GM18526 (cell line): ENCODE results near the gene TMEM178B.

Source experiments
- POLR2A ChIP-seq: IDR thresholded peaks from 3 replicates; pipeline ENCODE4 v1.6.1; 2011; ENCODE audit not compliant: insufficient read length; ENCODE audit errors: extremely low read depth

The TMEM178B gene

DNA sequence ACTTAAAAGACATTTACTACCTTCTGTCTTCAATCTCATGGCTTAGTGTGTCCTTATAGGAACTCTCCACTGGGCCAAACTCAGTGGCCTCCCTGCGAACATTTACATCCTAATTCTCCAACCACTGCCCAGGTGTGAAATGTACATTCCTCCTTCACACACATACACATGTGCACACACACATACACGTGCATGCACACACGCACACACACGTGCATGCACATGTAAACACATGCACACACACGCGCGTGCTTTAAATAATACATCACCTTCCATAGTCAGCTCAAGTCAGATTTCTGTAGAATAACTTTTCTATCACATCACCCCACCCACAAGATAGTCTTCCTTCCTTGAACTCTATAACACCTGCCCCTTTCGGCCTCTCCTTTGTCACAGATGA is 216.5 kb downstream of the TMEM178B start:
- no peak for TF ChIP-seq POLR2A

DNA sequence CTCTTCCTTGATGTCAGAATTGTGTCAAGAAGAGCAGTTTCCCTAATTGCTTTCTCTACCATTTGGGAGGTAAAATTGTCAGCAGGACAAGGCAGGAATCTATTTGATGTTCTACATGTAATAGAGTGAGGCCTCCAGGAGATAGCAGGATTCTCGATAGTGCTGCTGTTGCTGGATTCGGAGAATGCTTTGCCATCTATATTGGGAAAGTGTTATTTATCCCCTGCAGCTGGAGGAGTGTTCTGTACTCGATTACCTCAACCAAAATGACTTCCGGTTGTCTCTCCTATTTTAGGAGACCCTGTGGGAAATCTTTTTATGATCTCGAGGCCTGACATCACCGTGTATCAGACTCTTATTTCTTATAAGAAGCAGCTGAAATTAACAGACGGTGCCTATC is 217.1 kb downstream of the TMEM178B start:
- TF ChIP-seq POLR2A = no peak

DNA sequence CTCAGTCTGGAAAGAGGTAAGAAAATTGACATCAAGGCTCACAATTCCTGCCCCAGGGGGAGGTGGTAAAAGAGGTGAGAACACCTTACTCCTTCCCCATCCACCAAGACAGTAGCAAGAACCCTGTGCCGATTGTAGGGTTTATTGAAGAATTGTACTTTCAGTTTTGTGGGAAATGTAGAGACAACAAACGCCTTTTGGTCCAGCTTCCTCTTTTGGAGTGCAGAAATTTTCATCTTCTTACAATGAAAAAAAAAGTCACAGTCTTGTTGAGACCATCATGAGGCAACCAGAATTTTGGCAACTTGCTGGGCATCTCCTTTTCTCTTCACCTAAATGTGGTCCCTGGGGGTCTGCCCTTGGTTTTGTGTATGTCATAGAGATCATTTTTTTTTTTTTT is 217.7 kb downstream of the TMEM178B start:
- no peak for TF ChIP-seq POLR2A

DNA sequence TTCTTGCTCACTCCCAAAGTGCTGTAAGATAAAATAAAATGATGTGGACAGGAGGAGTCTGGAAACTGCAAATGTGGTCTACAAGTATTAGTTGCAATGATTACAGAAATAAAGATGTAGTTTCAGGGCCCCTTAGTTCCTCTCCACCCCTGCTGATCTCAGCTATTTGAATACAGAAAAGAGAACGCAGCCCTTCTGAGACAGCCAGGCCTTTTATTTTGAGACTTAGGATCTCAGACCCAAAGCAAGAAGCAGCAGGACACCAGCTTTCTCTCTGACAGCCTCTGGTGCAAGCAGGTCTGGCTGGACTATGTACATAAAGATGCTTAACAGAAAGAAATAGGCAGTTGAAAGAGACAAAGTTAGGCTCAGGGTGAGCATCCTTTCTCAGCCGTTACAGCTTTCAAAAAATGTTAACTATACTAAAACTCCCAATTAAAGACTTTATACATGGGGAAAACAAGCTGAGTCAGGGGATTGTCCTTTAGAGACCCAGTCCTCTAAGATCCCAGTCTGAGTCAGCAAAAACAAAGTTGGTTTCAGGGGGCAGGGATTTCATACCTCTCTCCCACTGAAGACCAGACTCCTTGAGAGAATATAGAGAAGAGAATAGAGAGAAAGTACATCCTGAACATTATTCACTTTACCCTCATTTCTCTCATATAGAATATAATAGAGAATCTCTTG is 220.4 kb downstream of the TMEM178B start:
- no peak for TF ChIP-seq POLR2A

DNA sequence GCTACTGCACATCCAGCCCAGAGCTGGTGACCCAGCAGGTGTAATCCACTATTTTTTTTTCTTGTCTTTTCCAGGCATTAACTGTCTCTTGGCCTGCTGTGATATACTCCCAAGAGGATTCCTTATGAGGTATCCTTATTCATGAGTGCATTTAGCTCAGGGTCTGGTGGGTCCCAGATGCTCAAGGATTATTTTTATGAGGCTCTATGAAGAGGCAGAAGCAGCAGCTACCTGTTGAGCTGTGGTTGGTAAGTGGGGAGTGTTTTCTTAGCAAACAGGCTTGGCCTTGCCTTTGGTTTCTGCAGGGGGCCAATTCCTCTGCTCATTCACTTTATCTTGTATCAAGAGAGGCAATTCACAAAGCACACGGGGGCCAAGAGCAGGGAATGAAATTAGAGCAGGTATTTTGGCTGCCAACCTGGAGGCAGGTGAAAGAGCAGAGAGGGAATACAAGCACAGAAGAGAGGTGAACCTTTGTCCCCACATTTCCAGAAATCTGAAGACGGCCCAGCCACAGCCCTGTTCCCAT is 221.6 kb downstream of the TMEM178B start:
- TF ChIP-seq POLR2A = no peak

DNA sequence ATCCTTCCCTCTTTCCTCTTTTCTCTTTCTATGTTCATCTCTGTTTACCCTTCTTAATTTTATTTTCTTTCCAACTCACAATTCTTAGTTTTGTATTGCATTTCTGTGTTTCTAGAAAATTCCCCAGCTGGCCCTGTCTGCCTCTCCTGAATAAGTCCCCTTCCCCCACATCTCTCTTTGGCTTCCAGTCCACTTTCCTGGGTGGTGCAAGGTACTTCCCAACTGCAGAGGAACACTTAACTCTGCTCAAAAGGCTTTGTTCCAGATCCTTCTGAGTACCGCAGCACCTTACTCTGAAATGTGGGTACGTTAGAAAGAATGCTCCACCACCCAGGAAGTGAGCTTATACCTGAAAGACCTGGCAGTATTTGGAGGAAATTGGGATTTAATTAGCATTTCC is 227.0 kb downstream of the TMEM178B start:
- TF ChIP-seq POLR2A = no peak

DNA sequence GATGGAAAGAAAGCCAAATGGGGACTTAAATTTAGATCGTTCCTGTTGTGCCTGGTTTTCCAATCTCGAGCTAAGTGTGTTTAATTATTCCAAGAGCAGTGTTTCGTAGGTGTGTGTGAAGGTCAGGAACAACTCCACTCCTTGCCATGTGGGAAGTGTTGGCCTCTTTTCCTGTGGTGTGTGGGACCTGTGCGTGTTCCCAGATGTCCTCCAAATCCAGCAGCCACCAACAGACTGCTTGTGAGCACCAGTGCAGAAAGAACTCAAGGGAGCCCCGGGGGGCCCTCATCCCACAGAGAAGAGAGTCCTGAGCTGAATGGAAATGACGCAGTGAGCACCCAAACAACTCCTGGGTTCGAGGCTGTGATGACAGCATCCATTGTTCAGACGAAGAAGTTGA is 227.7 kb downstream of the TMEM178B start:
- no peak for TF ChIP-seq POLR2A

DNA sequence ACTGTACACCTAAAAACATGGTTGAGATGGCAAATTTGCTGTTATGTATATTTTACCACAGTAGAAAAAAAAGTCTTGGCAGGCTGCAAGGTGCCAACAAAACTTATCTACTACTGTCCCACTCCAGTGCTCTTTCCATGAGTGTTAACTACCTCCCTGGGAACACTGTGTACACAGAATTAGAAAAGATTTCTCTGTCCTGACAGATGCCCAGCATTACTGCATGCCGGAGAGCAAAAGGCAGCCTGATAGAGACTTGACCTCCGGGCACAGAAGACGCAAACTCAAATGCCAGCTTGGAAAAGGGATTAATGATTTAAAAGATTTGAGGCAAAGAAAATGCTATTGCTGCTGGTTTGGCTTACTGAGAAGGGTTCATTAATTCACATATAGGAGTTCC is 228.8 kb downstream of the TMEM178B start:
- no peak for TF ChIP-seq POLR2A

DNA sequence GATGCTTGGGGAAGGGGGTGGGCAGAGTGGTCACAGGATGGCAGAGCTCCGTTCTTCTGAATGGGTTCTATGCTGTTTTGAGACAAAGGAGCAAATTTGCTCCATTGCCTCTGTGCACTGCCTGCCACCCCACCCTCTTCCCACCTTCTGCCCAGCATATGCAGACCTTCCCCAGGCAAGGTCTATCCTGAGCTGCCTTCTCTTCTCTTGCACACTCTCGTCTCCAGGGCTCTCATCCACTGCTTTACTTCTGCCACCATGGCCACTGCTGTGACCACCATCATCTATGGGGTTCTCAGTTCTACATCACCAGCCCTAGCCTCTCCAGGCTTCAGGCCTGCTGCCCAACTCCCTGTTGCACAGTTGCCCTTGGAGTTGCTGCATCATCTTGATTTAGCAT is 230.4 kb downstream of the TMEM178B start:
- no peak for TF ChIP-seq POLR2A

DNA sequence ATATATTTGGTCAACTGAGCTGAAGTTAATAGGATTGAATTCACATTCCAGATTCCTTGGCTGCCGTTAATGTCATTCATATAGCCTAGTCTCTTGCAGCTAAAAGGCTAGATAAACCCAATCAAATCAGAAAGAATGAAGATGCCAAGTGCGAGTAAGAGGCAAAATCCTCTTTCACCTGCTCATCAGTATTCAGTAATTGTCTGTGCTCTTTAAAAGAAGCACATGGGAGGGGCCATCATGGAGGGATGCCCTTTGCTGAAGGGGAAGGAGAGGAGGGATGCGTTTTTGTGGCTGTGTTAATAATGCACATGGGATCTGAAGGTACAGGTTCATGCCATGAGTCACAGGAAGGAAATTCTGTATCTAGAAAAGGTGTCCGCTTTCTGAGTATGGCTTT is 232.2 kb downstream of the TMEM178B start:
- TF ChIP-seq POLR2A = no peak

DNA sequence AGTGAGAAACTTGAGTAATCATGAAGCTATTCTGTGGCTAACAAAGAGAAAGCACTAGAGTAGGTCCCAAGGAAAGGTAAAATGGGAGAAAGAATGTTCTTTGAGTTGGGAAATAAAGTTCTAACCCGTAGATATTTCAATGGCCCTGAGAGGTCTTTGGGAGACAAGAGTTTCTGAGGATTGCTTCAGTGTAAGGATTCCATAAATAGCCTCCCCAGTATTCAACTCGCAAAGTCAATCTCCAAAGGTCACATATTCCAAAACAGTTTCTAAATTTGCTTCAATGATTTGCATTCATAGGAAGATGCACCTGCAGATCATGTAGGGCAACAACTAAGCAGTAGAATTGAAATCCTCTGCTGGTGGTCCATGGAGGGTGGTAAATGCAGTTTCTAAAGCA is 238.5 kb downstream of the TMEM178B start:
- TF ChIP-seq POLR2A = no peak

DNA sequence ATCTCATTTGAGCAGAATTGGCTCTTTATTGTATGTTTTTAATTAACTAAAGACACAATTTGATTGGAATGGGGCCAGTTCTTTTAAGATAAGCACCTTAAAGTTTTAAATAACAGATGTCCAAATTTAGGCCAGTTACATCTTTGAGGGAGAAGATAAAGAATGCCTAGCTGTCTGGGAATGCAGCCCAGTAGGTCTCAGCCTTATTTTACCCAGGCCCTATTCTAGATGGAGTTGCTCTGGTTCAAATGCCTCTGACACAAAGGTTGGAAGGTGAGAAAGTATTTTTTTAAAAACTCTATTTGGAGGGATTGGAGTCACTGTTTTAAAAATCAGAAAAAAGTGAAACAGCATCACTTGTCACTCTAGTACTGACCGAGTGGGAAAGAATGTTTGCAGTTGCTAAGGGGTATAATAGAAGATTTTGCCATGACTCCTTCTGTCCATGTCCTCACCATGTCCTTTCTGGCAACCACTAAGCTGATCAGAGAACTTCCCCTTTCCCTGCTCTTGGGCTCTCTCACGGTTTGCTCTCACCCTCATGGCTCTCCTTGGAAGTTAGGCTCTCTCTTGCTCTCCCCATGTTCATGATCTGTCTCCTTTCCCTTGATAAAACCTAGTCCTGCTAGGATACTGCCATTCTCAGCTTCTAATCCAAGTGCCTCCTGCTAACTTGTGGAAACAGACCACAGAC is 239.1 kb downstream of the TMEM178B start:
- no peak for TF ChIP-seq POLR2A

DNA sequence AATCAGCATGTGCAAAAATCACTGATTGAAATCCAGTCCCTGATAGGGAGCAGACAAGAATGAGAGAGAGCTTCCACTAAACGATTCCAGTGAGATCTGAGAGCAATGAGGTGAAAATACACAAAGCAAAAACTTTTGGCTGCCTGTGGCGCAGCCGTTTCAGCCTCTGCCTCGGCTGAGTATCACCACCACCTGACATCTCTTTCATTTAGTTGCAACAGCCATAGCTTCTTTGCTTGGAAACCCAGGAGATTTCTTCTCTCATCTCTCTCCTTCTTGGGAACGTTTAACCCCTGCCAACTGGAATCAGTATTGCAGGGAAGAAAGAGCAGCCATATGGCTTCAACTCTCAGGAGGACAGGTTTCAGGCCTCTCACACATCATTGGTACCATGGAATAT is 240.0 kb downstream of the TMEM178B start:
- no peak for TF ChIP-seq POLR2A

DNA sequence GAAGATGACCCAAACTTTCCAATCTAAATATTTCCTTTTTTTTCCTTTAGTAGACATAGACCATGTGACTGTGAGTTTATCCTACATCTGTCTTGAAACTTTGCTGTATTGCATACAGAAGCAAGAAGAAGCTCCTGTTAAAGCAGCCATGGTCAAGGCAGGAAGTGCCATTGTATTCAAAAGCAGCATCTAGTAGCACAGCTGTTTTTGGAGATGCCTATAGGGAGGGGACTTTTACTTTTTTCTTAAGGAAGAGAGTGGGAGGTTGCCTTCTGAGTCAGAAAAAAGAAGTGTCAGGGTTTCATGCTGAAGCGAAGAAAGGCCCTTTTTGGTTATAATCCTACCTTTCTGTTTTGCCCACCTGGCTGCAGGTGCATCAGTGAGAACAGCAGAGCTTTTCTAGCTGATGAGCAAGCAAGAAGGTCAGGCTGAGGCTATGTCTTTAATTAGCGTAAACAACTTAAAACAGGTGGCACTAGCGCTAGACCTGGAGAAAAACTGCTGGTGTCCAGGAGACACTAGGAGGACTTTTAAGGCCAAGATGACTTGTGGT is 243.2 kb downstream of the TMEM178B start:
- no peak for TF ChIP-seq POLR2A

DNA sequence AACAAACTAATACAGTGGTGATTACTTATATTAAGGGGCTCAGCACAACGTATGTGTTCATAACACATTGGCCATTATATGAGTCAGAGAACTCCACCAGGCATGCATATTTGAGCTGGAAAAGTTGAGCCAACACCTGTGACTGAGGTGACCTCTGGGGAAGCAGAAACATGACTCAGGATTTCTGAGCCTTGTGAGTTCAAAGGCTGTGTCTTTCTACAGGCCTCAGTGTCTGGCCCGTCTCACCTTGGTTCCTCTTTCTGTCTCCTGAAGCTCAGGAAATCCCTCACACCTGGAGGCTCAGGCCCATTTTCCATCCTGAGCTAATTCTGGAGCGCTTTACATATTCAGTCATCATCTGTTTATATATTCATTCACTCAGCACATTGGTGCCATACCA is 246.4 kb downstream of the TMEM178B start:
- no peak for TF ChIP-seq POLR2A

DNA sequence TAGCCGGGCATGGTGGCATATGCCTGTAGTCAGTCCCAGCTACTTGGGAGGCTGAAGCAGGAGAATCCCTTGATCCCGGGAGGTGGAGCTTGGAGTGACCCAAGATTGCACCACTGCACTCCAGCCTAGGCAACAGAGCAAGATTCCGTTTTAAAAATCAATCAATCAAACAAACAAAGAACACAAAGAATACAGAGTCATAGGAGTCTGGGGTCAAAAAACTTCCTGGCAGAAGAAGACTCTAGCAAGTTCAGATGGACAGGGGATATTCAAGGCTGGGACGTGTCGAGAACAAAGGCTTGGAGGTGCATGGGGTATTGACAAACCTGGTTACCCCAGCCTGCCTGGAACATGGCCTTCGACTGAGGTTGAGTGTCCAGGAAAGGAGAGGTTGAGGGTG is 248.5 kb downstream of the TMEM178B start:
- TF ChIP-seq POLR2A = no peak
